ENCODE results near the gene JPH2.

Gene JPH2

DNA sequence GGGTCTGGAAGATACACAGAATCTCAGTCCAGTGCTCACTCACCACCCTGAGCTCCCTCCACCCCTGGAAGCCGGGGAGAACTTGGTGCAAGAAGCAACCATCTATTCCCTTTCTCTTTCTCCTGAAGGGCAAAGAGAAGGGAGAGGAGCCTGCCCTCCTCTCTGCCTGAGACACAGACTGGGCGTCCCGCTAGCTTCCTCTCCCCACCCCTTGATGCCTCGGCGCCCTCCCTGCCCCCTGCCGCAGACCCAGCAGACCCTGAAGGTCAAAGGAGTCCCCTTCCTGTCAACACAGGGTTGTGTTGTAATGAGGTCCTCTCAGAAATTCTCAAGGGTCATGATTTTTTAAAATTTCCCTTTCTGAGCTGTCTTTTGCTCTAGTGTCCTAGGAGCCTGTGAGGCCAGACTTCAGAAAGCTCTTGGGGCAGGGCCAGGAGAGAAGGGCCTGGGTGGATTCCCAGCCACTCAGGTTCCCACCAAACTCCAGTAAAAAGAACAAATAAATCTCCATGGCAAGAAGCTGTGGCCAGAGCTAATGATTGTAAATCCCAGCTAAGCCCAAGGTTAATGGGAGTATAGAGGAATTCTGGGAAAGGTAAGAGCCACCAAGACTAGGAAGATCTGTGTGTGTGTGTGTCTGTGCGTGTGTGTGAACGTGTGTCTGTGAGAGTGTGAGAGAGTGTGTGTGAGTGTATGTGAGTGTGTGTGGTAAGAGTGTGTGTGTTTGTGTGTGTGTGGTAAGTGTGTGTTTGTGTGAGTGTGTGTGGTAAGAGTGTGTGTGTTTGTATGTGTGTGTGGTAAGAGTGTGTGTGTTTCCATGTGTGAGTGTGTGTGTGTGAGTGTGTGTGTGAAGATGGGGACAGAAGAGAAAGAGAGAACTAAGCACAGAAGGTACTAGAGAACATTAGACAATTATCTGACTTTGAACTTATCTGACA lies 1.1 kb upstream of the JPH2 start:
- no peak for DNase-seq

DNA sequence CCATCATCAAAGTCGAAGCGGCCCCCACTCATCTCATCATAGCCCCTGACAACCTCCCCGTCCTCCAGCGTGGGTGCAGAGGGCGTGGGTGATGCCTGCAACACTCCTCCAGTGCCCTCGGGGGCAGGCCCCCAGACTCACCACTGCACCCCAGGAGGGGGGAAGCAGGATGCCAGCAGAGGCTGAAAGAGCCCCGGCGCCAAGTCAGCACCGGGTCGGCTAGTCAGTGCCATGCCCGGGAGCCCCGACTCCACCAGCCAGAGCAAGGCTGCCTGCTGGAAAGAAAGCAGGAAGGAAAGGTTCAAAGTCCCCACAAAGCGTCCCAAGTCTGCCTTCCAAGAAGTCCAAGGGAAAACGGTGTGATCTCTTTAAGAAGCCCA lies 324 bp downstream of the JPH2 start:
- DNase-seq = no peak

DNA sequence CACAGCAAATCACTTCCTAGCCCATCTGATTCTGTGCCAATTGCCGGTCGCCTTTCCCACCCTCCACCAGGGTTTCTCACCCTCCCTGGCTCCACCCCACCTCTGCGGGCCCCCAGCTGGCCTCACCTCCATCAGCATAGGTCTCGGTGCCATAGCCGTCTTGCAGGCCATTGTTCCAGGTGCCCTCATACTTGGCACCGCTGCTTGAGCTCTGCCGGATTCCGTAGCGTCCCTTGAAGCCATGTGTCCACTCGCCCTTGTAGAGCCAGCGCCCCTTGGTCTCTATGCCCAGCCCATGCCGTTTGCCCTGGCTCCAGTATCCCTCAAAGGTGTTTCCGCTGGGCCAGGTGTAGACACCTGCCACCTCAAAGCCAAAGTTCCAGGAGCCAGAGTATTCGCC lies 787 bp downstream of the JPH2 start:
- DNase-seq = no peak

DNA sequence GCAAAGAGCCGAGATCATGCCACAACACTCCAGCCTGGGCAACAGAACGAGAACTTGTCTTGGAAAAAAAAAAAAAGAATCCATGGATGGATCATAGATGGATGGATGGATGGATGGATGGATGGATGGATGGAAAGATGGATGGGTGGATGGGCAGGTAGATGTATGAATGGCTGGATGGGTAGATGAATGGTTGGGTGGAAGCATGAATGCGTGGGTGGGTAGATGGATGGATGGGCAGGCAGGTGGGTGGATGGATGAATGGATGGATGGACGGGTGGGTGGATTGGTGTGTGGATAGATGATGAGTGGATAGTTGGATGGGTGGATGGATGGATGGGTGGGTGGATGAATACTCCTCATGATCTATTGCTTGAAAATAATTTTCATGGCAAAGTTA lies 1.4 kb downstream of the JPH2 start:
- DNase-seq = no peak

DNA sequence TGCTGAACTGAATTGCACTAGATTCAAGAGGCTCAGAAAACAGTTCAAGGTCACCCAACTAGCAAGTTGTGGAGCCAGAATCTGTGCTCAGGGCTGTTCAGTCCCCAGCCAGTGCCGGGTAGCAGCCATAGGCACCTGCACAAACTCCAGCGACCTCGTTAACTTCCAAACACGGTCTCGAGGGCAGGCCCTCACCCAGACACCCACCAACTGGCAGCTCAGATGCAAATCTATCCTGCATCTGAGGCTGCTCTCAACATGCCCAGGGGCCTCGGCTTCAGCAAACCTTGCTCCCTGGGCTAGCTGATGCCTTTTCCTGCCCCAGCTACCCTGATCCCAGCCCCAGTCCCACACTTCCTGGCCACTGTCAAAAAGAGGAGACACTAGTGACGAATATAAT lies 3.7 kb downstream of the JPH2 start:
- DNase-seq = no peak

DNA sequence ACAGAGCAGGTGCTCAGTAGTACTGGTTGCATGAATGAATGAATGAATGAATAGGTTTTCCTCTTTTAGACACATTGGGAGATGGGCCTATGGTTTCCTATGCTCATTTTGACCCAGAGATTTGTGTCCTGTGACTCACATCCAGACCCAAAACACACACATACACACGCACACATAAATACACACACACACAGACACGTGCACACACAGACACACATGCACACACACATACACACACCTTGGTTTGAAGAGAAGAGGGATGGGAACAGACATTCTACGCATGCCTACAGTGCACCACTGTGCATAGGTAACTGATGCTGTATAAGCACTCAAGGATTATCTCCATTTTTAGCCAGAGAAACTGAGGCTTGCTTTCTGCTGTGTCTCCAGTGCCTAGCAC lies 4.1 kb downstream of the JPH2 start:
- no peak for DNase-seq

DNA sequence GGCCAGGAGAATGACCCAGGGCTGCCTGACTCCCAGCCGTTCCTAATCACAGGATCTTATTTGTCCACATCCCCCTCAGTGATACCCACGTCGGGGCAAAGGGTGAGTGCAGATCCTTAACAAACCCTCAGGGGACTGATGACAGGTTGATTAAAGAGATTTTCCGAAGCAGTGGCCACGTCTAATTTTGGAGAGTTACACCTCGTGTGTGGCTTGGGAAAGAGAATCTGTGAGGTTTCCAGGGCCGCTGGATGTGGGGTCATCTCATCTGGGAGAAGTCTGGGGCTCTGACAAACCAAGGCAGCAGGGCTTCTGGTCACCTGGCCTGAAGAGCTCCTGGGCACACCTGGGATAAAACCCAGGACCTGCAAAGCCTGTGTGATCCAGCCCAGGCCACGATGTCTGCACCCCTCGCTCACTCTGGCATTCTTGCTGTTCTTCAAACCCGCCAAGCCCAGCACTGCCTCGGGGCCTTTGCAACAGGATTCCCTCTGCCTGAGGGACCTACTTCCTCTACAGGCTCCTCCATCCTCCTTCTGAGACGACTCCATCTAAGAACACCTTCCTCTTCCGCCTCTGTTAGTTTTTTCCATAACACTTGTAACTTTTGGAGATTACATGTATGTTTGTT lies 4.7 kb downstream of the JPH2 start:
- DNase-seq = no peak

DNA sequence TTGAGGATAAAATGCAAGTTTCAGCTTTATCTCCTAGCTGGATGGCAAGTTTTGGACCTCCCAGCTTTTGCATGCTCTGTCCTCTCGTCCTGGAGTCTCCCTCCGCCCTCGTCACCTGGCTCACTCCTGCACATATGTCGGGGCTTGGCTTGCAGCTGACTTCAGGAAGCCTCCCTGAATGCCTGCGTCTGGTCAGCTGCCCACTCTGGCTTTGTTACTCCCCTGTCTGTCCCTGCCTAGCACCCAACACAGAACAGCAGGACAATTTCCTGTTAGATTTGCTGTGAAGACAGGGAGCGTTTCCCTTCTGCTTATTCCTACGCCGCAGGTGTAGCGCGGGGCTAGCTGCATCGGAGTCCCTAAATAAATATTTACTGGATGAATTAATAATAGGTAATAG lies 5.4 kb downstream of the JPH2 start:
- DNase-seq = no peak

DNA sequence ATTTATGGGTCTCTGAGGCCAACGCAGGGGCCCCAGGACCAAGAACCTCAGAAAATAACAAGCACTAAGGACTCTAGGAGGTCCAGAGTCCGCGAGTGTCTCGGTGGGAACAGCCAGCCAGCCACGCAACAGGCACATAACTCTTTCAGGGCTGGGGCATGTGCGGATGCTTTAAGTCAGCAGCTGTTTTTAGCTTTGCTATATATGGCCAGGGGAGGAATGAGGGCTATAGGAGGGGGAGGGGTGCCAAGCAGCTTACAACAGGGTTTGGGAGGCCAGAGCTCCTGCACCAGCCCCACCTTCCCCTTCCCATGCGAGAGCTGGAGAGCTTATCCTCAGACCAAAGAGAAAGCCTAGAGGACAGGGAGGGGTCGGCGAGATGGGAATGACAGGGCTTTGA lies 6.2 kb downstream of the JPH2 start:
- no peak for DNase-seq

DNA sequence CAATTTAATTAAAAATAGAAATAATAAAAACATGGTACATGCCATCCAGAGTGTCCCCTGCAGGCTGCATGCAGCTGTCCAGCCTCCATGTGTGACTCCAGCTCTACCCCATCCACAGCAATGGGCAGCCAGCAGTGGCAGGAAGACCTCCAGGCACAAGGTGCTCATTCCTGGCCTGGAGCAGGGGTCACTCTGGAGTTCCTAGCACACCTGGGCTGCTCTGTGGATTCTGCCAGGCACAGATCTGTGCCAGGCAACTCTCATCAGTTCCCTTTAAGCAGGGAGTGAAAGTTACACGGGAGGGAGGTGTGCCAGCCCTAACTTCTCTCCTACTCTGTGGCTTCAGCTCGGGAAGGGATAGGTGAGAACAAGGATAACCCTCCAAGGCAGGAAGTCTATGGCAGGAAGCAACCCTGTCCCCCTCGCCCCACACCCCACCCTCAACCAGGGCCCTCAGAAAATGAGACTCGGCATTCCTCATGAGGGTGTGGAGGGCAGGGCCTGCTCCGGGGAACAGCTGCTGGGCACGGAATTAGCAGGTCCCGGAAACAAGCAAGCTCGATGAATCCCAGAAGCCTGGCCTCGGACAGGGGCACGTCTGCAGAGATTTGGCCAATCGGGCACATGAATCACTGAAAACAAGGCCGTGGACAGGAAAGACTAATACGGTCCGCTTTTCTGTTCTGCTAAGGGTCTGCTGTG lies 10.0 kb downstream of the JPH2 start:
- DNase-seq = no peak

DNA sequence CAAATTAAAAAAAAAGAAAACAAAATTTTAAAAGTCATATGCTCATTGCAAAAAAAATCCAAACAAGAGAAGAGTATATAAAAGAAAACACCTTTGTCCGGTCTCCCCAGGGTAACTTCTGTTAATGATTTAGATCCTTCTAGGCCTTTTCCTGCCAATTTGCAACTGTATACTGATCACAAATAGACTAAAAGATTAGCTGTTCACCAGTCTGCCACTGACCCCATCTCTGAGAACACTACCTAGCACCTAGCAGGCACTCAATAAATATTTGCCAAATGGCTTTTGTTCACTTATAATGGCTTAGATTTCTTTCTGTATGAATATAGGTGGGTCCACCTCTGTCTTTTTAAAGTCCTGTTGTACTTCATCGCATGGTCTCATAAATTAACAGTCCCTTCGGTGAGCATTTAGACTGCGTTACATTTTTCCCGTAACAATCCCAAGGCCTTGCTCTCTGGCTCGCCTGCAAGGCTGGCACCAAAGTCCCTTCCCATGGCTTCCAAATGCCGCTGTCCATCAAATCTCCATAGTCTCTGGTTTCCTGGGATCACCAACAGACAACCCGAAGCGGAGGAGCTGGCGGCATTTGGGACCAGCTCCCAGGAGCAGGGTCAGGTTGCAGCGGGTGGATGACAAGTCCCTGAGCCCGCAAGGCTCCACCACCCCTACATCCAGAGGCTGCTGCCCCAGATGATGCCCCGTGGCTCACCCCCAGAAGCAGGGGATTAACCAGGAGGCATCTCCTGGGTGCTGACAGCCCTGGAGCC lies 11.8 kb downstream of the JPH2 start:
- DNase-seq = no peak

DNA sequence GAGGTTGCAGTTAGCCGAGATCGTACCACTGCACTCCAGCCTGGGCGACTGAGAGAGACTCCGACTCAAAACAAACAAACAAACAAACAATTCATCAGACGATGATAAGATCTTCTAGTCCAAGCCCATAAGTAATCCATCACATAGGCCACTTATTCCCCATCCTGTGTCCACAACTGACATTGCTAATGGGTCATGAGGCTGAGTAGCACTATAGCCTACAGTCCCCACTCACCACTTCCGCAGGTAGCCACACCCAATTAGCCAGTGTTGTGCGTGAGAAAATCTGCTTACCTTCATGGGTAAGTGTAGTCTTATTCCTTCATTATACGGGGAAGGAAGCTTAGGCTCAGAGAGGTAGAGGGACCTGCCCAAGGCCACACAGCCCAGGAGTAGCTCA lies 13.1 kb downstream of the JPH2 start:
- DNase-seq = no peak

DNA sequence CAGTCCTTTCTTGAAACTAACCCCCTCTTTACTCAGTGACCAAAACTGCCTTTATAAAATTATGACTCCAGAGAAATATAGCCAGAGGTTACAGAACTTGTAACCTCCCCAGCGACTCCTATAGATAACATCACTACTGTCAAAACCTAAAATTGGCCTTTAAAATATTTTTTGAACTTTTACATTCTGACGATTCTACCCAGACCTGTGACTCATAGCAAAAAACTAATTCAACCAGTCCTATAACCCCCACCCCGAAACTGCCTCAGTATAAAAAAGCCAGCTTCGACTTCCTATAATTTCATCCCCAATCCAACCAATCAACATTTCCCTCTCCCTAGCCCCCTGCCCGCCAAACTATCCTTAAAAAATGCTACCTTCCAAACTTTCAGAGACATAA lies 13.9 kb downstream of the JPH2 start:
- no peak for DNase-seq

DNA sequence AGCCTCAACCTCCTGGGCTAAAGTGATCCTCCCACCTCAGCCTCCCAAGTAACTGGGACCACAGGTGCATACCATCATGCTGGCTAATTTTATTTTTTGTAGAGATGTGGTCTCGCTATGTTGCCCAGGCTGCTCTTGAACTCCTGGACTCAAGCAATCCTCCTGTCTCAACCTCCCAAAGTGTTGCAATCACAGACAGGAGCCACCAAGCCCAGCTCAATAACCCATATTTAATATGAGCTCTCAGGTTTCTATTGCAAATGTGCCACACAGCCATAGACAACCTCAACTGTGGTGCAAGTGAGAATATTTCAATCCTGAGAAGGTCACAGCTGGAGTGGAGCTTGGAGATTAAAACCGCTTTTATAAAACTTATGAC lies 14.4 kb downstream of the JPH2 start:
- no peak for DNase-seq

DNA sequence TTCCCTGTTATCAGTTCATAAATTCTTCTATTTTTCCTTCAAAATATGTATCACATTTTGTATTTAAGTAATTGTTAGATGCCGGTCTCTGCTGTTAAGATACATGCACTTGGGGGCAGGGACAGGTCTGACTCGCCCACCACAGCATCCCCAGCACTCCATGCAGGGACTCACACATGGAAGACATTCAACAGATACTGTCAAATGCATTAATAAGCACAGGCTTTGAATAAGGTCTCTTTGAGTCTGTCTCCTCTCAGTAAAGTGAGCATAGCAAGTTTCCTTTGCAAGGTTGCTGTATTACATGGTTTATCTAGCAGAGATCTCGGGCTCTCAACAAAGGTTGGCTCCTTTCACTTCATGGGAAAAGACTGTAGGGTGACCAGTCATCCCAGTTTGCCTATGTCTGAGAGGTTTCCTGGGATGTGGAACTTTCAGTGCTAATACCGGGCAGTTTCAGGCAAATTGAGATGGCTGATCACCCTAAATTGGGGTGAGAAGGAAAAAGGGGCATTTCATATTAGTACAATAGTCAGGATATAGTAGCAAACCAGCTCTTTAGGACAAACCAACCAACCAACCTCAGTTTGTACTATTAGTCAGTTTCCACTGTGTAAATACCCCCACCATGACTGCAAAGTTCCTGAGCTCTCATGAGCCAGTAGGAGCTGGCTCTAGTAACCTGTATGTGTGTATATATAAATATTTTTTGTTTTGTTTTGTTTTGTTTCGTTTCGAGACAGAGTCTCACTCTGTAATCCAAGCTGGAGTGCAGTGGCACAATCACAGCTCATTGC lies 15.0 kb downstream of the JPH2 start:
- DNase-seq = no peak

DNA sequence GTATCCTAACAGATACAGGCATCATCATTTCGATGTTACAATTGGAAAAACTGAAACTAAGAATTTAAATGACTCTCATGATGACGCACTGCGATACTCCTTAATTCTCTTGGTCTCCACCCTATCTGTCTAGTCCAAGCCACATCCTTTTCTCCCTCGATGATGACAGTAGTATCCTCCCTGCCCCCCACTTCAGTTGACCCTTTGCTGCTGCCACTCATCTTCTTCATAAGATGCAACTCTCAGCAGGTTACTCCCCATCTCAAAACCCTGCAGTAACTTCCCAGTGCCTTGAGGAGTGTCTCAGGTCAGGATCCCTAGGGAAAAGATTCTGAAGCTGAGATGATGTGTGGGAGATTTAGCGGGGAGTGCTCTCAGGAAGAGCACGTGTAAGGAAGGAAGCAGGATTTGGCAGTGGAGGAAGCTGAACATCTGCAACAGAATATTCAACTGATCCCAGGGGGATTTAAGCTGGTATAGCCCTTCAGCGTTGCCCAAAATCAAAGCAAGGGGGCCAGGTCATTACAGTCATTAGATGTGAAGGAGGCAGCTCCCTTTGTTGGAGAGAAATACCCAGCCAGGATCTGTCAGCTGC lies 16.1 kb downstream of the JPH2 start:
- no peak for DNase-seq

DNA sequence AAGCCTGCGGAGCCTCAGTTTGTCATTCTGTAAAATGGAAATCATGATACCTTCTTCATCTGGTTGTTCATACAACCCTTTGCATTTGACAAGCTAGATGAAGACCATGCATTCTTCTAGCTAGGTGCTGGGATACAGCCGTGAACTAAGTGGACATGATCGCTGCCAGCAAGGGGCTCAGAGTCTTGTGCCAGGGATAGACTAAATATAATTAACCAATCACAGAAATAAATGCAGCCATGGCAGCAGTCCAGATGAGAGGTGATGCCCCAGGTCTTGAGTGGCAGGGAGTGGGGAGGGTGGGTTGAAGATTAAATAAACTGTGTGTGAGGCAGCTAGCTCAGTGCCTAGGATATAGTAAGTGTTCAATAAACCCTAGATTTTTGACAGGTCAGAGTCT lies 19.3 kb downstream of the JPH2 start:
- DNase-seq = no peak

DNA sequence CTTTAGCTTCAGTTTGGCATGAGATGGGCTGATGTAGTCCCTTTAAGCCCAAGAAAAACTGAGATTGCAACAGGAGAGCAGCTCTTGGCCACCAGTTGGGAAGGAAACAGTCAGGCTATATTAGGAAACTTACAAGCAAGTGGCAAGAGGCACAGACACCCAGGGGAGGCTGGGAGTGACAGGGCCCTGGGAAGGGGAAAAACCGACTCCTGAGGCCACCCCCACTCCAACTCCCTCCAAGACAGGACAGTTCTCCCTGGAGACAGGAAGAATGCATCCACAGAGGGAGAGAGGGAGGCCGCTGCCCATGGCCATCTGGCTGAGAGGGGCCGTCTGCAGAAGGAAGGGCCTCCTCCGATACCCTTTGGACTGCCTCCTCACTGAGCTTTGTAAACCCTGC lies 20.5 kb downstream of the JPH2 start:
- DNase-seq = no peak

DNA sequence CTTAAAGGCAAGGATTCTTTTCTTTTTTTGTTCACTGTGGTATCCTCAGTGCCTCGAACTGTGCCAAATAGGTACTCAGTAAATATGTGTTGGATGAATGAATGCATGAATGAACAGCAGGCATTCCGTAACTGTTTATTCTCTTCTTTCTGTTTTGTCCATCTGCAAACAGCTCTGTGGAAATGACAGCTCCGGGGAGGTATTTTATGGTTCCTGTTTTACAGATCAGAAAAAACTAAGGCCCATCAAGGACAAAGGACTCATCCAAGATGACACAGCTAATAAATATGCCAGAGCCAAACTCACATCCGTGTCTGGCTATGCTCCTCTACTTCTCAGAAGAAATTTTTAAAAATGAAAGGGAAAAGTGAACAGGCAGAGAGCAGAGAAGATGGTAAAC lies 21.0 kb downstream of the JPH2 start:
- DNase-seq = no peak

DNA sequence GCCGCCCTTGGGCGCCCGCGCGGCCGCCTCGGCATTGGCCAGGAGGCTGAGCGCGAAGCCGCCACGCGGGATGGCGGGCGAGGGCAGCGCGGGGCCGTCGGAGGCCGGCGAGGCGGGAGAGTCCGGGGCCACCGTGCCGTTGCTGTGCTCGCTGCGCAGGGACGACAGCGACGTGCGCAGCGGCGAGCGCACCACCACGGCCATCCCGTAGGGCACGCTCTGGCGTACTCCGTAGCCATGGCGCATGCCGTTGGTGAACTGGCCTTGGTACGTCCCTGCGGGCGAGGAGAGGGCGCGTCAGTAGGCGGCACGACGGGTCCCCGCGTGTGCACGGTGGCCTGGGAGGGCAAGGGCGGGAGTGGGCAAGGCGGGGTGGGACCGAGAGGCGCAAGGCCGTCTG lies 26.9 kb downstream of the JPH2 start:
- DNase-seq = no peak

DNA sequence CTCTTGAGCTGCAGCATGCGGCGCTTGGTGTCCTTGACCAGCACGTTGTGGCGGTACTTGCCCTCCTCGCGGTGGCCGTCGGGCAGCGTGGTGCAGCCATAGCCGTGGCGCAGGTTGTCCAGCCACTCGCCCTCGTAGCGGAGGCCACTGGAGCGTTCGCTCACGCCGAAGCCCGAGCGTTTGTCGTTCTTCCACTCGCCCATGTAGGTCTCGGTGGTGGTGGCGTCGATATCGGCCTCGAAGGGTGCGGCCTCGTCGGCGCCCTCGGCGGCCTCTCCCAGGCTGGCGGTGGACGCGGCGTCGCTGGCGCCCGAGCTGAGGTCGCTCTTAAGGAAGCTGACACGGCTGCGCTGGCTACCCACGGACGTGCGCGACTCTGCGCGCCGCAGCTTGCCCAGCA lies 27.3 kb downstream of the JPH2 start:
- DNase-seq = no peak

DNA sequence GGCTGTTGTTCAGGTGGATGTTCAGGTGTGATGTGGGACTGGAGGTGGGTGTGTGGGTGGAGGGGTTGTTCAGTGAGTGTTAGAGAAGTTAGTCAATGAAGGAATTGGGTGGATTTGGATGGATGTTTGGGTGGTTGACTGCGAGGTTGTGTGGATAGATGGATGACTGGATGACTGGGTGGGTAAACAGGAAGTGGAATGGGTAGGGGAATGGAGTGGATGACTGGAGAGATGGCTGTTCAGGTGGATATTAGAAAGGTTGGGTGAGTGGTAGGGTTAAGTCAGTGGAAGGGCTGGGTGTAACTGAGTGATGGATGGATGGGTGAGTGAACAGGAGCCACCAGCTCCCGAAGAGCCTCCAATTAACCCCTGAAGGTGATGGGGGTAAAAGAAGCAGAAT lies 27.9 kb downstream of the JPH2 start:
- DNase-seq = no peak
